Hematopoietic multipotent progenitor cell treated with erythropoietin and hydrocortisone succinate and interleukin-3 and kit ligand, for 17 days (in vitro differentiated cells): Measurements from ENCODE around the gene SPEM3.

Experiments
- DNase-seq: peaks from one replicate; pipeline ENCODE4 v3.0.0-alpha.2; 2015; ENCODE audit warnings: low spot score

The SPEM3 gene

DNA sequence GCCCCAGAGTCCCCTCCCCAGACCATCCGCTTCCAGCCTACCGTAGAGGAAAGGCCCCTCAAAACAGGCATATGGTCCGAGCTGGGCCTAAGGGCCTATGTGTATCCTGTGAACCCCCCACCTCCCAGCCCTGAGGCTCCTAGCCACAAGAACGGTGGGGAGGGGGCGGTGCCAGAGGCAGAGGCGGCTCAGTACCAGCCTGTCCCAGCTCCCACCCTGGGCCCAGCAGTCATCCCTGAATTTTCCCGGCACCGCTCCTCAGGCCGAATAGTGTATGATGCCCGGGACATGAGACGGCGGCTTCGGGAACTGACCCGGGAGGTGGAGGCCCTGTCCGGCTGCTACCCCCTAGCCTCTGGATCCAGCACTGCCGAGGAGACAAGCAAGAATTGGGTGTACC is 7.5 kb upstream of the SPEM3 start:
- DNase-seq, result no peak

DNA sequence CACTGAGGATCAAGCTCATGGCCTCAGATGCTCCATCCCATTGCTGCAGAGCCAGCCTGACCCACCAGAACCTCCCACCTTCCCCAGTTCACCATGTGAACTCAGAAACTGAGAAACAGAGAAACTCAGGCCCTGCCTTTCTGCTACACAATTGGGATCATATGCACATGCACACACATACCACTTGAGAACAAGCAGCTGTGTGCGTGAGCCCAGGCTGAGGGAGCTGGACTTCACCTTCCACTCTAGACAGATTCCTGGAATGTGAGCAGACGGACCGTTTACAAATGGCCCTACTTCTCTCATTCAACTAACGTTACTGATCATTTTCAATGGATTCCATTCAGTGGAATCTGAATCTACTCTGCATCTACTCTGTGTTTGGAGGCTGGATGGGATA is 5.0 kb upstream of the SPEM3 start:
- DNase-seq, result no peak

DNA sequence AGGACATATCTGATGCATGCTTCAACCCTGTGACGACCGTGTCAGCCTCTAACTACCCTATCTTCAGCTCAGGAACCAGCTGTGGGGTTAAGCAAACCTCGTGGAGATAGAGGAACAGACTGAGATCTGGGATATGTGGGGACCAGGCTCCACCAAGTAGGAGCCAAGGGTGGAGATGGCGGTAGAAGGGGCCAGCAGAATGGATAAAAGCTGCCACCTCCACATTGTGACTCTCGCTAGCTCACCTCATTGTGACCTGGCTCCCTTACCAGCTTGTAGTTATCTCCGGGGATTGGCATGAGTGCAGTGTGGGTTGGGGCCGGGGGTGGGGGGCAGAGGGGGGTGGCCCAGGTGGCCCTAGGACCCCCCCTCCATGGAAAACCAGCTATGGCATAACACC is 3.3 kb upstream of the SPEM3 start, which contains the start of gene SPEM2:
SPEM2 (plus strand) TSS at position 301 of the 400 bp plus-strand sequence; CDS start at position 374, 73 bp downstream.
- DNase-seq, result no peak

- DNase-seq, result no peak
Observed at GRCh38 chr17:7425756-7426155, 2.9 kb upstream of the SPEM3 start.

- DNase-seq, result no peak
Observed at GRCh38 chr17:7426203-7426863, 2.3 kb upstream of the SPEM3 start.

DNA sequence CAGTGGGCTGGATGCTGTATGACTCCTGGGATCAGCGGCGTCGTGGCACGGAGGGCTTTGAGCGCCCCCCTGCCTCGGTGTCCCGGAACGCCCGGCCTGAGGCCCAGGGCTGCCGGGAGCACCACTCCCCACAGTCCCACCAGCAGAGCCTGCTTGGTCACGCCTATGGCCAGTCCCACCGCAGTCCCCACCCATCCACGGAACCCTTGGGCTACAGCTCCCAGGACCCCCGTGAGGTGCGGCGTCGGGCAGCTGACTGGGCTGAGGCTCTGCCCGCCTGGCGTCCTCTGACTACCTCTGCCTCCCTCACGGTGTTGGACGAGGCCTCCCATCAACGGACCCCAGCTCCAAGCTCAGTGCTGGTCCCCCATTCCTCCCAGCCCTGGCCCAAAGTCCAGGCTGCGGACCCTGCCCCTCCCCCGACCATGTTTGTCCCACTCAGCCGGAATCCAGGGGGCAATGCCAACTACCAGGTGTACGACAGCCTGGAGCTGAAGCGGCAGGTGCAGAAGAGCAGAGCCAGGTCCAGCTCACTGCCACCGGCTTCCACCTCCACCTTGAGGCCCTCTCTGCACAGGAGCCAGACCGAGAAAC is 1.7 kb upstream of the SPEM3 start:
- no peak for DNase-seq

DNA sequence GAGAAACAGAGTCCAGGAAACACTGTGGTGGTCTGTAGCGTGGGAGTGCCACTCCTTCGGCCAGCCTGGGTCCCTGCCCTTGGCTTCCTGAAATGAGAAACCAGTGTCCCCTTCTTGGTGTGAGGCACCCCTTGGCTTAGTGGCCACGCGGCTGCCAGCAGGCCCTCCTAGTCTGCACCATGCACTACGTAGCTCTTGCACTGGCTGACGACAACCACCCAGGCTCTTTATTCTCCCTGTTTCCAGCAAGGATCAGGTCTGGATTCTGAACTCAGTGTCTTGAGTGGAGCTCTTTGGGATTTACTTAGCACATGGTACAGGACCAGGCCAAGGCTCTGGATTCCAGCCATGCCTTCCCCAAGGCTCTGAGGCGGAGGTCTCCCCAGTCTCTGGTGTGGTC is 1.1 kb upstream of the SPEM3 start:
- DNase-seq, result no peak

DNA sequence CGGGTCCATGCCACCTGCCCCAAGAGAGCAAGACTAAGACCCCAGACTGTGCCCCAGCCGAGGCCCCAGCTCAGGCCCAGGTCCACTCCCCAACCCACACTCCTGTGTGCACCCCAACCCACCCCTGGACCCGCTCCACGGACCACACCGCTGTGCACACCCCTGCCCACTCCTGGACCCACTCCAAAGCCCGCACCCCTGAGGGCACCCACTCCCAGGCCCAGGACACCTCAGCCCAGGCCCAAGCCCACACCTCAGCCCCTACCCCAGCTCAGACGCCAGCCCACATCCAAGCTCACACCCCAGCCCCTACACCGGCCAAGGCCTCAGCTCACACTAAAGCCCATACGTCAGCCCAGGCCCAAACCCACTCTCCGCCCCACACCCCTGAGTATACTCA is 1.1 kb downstream of the SPEM3 start:
- DNase-seq, result no peak

DNA sequence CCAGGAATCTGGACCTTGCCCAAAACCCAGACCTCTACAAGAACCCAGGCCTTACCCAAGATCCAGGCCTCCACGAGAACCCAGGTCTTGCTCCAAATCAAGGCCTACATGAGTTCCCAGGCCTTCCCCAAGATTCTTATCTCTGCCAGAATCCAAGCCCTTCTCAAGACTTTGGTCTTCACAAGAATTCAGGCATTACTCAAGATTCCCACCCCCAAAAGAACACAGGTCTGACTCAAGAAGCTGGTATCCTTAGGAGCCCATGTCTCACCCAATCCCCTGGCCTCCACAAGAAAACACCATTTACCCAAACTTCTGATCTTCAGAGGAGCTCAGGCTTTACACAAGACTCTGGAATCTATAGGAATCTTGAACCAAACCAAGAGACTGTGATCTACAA is 2.6 kb downstream of the SPEM3 start:
- no peak for DNase-seq

GRCh38 chr17:7432296-7432695 is 3.6 kb downstream of the SPEM3 start:
- DNase-seq, result no peak

DNA sequence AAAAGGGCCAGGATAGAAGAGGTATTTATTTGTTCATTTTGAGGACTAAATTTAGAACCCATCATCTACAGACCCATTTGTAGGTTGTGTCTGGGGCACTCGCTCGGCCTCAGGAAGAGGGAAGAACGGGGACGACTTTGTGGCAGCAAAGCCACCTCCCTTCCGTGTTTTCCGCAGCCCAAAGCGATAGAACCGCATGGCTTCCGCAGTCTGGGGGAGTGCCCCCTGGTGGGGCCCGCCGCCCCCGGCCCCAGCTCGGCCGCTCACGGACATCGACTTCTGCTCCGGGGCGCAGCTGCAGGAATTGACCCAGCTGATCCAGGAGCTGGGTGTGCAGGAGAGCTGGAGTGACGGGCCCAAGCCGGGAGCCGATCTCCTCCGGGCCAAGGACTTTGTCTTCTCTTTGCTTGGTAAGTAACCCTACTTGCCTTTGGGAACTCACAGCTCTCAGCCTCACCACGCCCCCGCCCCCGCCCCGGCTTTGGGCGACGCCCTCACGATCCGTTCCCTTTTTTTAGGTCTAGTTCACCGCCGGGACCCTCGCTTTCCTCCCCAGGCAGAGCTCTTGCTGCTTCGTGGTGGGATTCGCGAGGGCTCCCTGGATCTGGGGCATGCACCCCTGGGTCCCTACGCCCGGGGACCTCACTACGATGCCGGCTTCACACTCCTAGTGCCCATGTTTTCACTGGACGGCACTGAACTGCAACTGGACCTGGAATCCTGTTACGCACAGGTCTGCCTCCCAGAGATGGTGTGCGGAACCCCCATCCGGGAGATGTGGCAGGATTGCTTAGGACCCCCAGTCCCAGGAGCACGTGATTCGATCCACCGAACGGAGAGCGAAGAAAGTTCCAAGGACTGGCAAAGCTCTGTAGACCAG is 7.3 kb downstream of the SPEM3 start:
- DNase-seq, result peak; percentile 8

GRCh38 chr17:7436556-7437368 is 8.1 kb downstream of the SPEM3 start:
- DNase-seq, result peak; percentile 81

- no peak for DNase-seq
Observed at GRCh38 chr17:7437369-7437863, 8.8 kb downstream of the SPEM3 start.

- DNase-seq, result no peak
Observed at GRCh38 chr17:7437950-7438614, 9.4 kb downstream of the SPEM3 start.

DNA sequence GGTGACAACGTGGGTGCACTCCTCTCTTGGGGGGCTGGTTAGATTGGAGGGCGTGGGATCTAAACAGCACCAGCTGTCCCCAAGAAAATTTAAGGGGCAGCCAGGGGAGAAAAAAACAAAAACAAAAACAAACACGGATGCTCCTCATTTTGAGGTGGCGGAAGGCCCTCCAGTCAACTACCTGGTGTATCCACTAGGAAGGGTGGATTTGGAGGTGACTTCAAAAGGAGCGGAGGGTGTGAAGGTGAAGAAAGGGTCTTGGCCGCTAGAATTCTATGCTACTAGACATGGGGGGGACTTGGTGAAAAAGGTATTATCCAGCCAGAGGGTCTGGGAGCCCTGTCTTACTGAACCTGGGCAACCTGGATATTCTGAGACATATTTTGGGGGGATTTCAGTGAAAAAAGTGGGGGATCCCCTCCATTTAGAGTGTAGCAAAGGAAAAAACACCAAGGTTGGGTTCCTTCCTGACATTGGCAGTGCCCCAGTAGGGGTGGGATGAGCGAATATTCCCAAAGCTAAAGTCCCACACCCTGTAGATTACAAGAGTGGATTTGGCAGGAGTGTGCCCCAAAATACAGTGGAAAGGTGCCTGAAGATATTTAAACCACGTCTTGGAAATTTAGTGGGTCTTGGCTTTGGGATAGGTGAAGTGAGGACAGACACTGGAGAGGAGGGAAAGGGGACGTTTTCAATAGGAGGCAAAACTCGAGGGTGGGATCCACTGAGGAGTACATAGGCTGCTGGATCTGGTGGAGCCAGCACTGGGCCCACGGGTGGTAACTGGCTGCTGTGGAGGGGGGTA is 10.2 kb downstream of the SPEM3 start:
- no peak for DNase-seq

- DNase-seq, result no peak
Observed at GRCh38 chr17:7439462-7440112, 10.9 kb downstream of the SPEM3 start, which contains the start of gene FGF11. TSS of gene FGF11 (plus strand) at chr17:7439512. CDS start at chr17:7439621, 109 bp downstream.

DNA sequence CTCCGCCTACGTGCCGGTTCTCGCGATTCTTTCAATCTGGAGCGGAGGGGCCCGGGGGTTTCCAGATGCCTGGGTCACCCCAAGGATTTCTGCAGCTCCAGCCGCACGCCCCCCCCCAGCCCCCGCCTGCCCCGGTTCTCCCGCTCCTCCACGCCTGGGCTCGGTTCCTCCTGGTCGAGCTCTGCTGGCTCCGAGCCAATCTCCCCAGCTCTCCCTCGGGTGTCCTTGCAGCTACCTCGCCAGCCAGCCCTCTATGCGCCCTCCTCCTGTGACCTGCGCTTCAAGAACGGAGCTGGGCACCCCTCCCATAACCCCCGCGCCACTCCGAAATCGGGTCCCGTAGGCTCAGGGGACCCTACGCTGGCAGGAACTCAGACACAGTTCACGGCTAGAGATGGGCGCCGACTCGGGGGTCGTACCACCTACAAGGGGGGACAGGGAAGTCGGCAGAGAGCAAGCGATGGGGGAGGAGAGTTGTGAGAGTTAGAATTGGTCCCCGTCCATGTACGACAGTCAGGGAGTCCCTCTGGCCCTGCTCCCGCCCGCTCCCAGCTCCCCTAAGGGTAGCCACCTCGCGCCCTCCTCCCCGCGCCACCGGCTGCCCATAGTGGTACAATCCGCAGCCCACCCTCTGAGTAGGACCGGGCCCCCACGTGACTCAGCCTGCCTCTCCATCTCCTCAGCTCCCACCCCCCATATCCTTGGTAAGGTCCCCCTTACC is 11.6 kb downstream of the SPEM3 start:
- DNase-seq, result no peak

GRCh38 chr17:7440834-7441195 is 12.2 kb downstream of the SPEM3 start:
- no peak for DNase-seq

- no peak for DNase-seq
Observed at GRCh38 chr17:7441266-7441665, 12.6 kb downstream of the SPEM3 start.
